ENCODE data around the gene DHX34. TPM values are rescaled to one million over a fixed set of nuclear protein-coding genes. Genes with fewer than 3 reads are reported as not detected.

DHX34 gene
- total RNA-seq, 1 experiment from 2014 or later, result 38.2 TPM

DNA sequence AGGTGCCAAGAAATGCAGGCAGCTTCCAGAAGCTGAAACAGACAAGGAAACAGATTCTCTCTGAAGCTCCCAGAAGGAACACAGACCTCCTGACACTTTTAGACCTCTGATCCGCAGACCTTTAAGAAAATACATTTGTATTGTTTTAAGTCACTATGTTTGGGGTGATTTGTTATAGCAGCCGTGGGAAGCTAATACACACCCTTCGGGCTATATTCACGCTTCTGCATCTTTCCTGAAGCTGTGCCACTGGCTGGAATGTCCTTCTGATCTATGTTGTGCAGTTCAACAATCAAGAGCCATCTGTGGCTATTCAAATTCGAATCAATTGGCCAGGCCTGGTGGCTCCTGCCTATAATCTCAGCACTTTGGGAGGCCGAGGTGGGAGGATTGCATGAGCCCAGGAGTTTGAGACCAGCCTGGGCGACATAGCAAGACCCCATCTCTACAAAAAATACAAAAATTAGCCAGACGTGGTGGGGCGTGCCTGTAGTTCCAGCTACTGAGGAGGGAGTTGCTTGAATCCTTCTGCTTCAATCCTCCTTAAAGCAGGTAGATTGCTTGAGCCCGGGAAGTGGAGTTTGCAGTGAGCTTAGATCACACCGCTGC, 5.8 kb upstream of the DHX34 start:
- no peak overlapping the region for H3T11ph ChIP-seq (ENCODE audit: low read length)
- no peak overlapping the region for H3K23ac ChIP-seq (ENCODE audit: insufficient read length, low read depth, low read length)
- TF ChIP-seq, protein P1, sequence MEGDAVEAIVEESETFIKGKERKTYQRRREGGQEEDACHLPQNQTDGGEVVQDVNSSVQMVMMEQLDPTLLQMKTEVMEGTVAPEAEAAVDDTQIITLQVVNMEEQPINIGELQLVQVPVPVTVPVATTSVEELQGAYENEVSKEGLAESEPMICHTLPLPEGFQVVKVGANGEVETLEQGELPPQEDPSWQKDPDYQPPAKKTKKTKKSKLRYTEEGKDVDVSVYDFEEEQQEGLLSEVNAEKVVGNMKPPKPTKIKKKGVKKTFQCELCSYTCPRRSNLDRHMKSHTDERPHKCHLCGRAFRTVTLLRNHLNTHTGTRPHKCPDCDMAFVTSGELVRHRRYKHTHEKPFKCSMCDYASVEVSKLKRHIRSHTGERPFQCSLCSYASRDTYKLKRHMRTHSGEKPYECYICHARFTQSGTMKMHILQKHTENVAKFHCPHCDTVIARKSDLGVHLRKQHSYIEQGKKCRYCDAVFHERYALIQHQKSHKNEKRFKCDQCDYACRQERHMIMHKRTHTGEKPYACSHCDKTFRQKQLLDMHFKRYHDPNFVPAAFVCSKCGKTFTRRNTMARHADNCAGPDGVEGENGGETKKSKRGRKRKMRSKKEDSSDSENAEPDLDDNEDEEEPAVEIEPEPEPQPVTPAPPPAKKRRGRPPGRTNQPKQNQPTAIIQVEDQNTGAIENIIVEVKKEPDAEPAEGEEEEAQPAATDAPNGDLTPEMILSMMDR (conservative IDR thresholded peaks at IDR 0.05), result no peak
- no CpG with 5 or more reads among the region's 11 CpGs for WGBS (ENCODE audit: extremely low coverage, insufficient read length, low lambda C conversion rate)
- Mint-ChIP-seq H3K4me1 (peaks cover 0 to under 1% of the 10 kb centered on the region in 2 experiments; a peak in 1 of 4 replicates), H3K27me3 (ENCODE audit: low read depth) (peaks cover 12% of the 10 kb centered on the region), H3K36me3 (ENCODE audit: insufficient read depth in 1 of 3, low read depth in 3 of 3) (peaks cover 0 to 1% (median 0%) of the 10 kb centered on the region in 3 experiments; a peak in 3 of 7 replicates), H3K27ac (peak overlapping the region in 1 of 3 experiments; percentile 22; a peak in 1 of 7 replicates), H3K4me3 (no peak overlapping the region), H3K9me3 (peaks cover 0 to 3% of the 10 kb centered on the region in 2 experiments; a peak in 1 of 5 replicates)
- no peak overlapping the region for H3K4ac ChIP-seq (ENCODE audit: low read depth, low read length)
- H3K4me2 ChIP-seq (ENCODE audit: insufficient read depth, insufficient read length, low read length), result no peak overlapping the region
- DNase-seq, result no peak
- no peaks in the 10 kb centered on the region for H3K9me3 ChIP-seq (ENCODE audit: control insufficient read depth, low read depth, low read length)
- no peak overlapping the region for H2BK120ac ChIP-seq (ENCODE audit: low read depth, low read length, poor library complexity, severe bottlenecking)
- no peak overlapping the region for H2AK5ac ChIP-seq (ENCODE audit: insufficient read length, low read length)
- H3K79me2 ChIP-seq (ENCODE audit: insufficient read depth, low read length), result no peaks in the 10 kb centered on the region
- H4K5ac ChIP-seq (ENCODE audit: insufficient read length, low read depth, low read length), result no peak overlapping the region
- no peaks in the 10 kb centered on the region for H3K23me2 ChIP-seq (ENCODE audit: insufficient read length, low read depth, low read length, poor library complexity, severe bottlenecking)
- no peak overlapping the region for H4K91ac ChIP-seq (ENCODE audit: insufficient read length, low read depth, low read length)
- H2BK5ac ChIP-seq (ENCODE audit: insufficient read length, low read length), result no peak overlapping the region
- H3K27me3 ChIP-seq (ENCODE audit: insufficient read depth, low read length), result no peaks in the 10 kb centered on the region
- H3K4me1 ChIP-seq (ENCODE audit: insufficient read depth, low read length), result no peaks in the 10 kb centered on the region
- H3K79me1 ChIP-seq (ENCODE audit: insufficient read depth, low read depth, low read length, poor library complexity, severe bottlenecking), result no peaks in the 10 kb centered on the region
- H2BK15ac ChIP-seq (ENCODE audit: low read depth, low read length), result no peak overlapping the region
- H4K20me1 ChIP-seq (ENCODE audit: control insufficient read depth, insufficient read depth, insufficient read length), result no peaks in the 10 kb centered on the region
- no peak overlapping the region for H2AFZ ChIP-seq (ENCODE audit: low read length)
- H2BK20ac ChIP-seq (ENCODE audit: low read depth, low read length, poor library complexity, severe bottlenecking), result no peak overlapping the region
- no peak overlapping the region for H3K18ac ChIP-seq (ENCODE audit: insufficient read length, low read depth, low read length)
- no peak overlapping the region for H3K27ac ChIP-seq (ENCODE audit: insufficient read length, low read depth, low read length)
- no peak overlapping the region for H3K9ac ChIP-seq (ENCODE audit: extremely low read depth, insufficient read length, low read length)
- H3K56ac ChIP-seq (ENCODE audit: insufficient read length, low read depth, low read length), result no peak overlapping the region
- H4K8ac ChIP-seq (replicated peaks; ENCODE audit: insufficient read length, low read depth, low read length), result no peak overlapping the region
- no peak overlapping the region for H2BK12ac ChIP-seq (ENCODE audit: insufficient read length, low read depth, low read length)
- H3K14ac ChIP-seq (ENCODE audit: insufficient read depth, low read length), result no peak overlapping the region
